IMR-90 (cell line): Measurements from ENCODE around the gene CEACAM16. TPM values are rescaled to one million over a fixed set of nuclear protein-coding genes. Genes with fewer than 3 reads are reported as not detected.

Experiments used
- ATAC-seq: fragments of 200-7000 bp; cut with Tn5 transposase; 2 replicates; pipeline ENCODE4 v1.9.1; 2020; ENCODE audit warnings: low read depth, mild to moderate bottlenecking, moderate library complexity
- BruUV-seq: library from RNA; stranded (reverse); fragments of 400-500 nt; replicated peaks from 2 replicates; lab custom pipeline; 2021; lab: Mats Ljungman, UMichigan
- CTCF ChIA-PET: fragments of 300-600 bp; formaldehyde crosslinking; extraction: SDS; loops from one replicate; lab custom pipeline; 2021; ENCODE audit warnings: antibody characterized with exemption; lab: Yijun Ruan, JAX
- POLR2A ChIA-PET: fragments of 300-600 bp; sonication (Branson Sonifier 250); formaldehyde crosslinking; loops from one replicate; lab custom pipeline; 2022; ENCODE audit warnings: antibody characterized with exemption; ENCODE audit not compliant: unreplicated experiment; lab: Charles Lee
- DNase-seq: peaks from one replicate; pipeline ENCODE4 v3.0.0; 2013
- H2AFZ ChIP-seq: replicated peaks from 2 replicates; pipeline ENCODE3; 2013; ENCODE audit warnings: low read length, mild to moderate bottlenecking; ENCODE audit not compliant: poor library complexity
- H2AK5ac ChIP-seq: 2 replicates; pipeline ENCODE4 v1.6.1; 2013; ENCODE audit warnings: low read depth, low read length, inconsistent platforms
- H2AK9ac ChIP-seq: replicated peaks from 2 replicates; pipeline ENCODE3; 2013; ENCODE audit warnings: mild to moderate bottlenecking, low read depth, low read length, moderate library complexity; ENCODE audit not compliant: poor library complexity
- H2BK120ac ChIP-seq: 2 replicates; pipeline ENCODE4 v1.6.1; 2013; ENCODE audit warnings: low read depth, low read length, inconsistent platforms
- H2BK15ac ChIP-seq: 3 replicates; pipeline ENCODE4 v1.6.1; 2013; ENCODE audit warnings: low read depth, low read length, inconsistent platforms
- H2BK20ac ChIP-seq: 2 replicates; pipeline ENCODE4 v1.6.1; 2013; ENCODE audit warnings: low read depth, mild to moderate bottlenecking, inconsistent platforms, low read length, moderate library complexity
- H2BK5ac ChIP-seq: 2 replicates; pipeline ENCODE4 v1.6.1; 2013; ENCODE audit warnings: mild to moderate bottlenecking, low read depth, low read length, inconsistent platforms; ENCODE audit not compliant: poor library complexity, severe bottlenecking
- H3K14ac ChIP-seq: replicated peaks from 2 replicates; pipeline ENCODE4 v1.6.1; 2013; ENCODE audit warnings: low read depth, low read length, inconsistent platforms
- H3K18ac ChIP-seq: 2 replicates; pipeline ENCODE4 v1.6.1; 2013; ENCODE audit warnings: low read depth, low read length, control low read depth
- H3K23ac ChIP-seq: 2 replicates; pipeline ENCODE4 v1.6.1; 2013; ENCODE audit warnings: low read depth, low read length, inconsistent platforms
- H3K27ac ChIP-seq: 2 replicates; pipeline ENCODE4 v1.5.1; 2013; ENCODE audit warnings: mild to moderate bottlenecking, control low read depth, low read length; ENCODE audit not compliant: insufficient read depth
- H3K27me3 ChIP-seq: 2 replicates; pipeline ENCODE4 v1.6.1; 2013; ENCODE audit warnings: low read length; ENCODE audit not compliant: control insufficient read depth, insufficient read depth
- H3K36me3 ChIP-seq: 2 replicates; pipeline ENCODE4 v1.6.1; 2013; ENCODE audit warnings: low read length, mixed read lengths; ENCODE audit not compliant: control insufficient read depth, insufficient read depth
- H3K4ac ChIP-seq: 2 replicates; pipeline ENCODE4 v1.6.1; 2013; ENCODE audit warnings: low read depth, low read length, inconsistent platforms
- H3K4me1 ChIP-seq: 2 replicates; pipeline ENCODE4 v1.6.1; 2013; ENCODE audit warnings: low read length, mixed read lengths; ENCODE audit not compliant: control insufficient read depth, insufficient read depth
- H3K4me2 ChIP-seq: 2 replicates; pipeline ENCODE4 v1.6.1; 2013; ENCODE audit warnings: low read depth, mild to moderate bottlenecking, control low read depth, low read length, moderate library complexity
- H3K4me3 ChIP-seq: 2 replicates; pipeline ENCODE4 v1.5.1; 2013; ENCODE audit warnings: low read depth, mild to moderate bottlenecking, control low read depth, low read length, moderate library complexity; ENCODE audit not compliant: insufficient read depth
- H3K56ac ChIP-seq: 2 replicates; pipeline ENCODE4 v1.6.1; 2013; ENCODE audit warnings: low read length, inconsistent platforms; ENCODE audit not compliant: insufficient read depth; ENCODE audit errors: extremely low read depth
- H3K79me1 ChIP-seq, 2 experiments: 2 replicates each; pipeline ENCODE4 v1.6.1; 2013; ENCODE audit warnings: low read length in 2 of 2, inconsistent platforms in 1 of 2, low read depth in 1 of 2
- H3K9ac ChIP-seq: 2 replicates; pipeline ENCODE4 v1.6.1; 2013; ENCODE audit warnings: low read depth, low read length, control low read depth
- H3K9me1 ChIP-seq: 2 replicates; pipeline ENCODE4 v1.6.1; 2013; ENCODE audit warnings: low read length, inconsistent platforms; ENCODE audit not compliant: insufficient read depth
- H3K9me3 ChIP-seq: 2 replicates; pipeline ENCODE4 v1.6.1; 2013; ENCODE audit warnings: low read length; ENCODE audit not compliant: control insufficient read depth, insufficient read depth
- H4K20me1 ChIP-seq: 2 replicates; pipeline ENCODE4 v1.6.1; 2013; ENCODE audit warnings: low read length, inconsistent platforms; ENCODE audit not compliant: insufficient read depth
- H4K5ac ChIP-seq: 2 replicates; pipeline ENCODE4 v1.6.1; 2013; ENCODE audit warnings: mild to moderate bottlenecking, low read depth, low read length, control low read depth
- H4K8ac ChIP-seq, 2 experiments: 2 replicates each; pipeline ENCODE4 v1.6.1; 2013; ENCODE audit warnings: low read depth in 2 of 2, low read length in 2 of 2, control low read depth in 1 of 2, inconsistent platforms in 1 of 2
- H4K91ac ChIP-seq: 2 replicates; pipeline ENCODE4 v1.6.1; 2013; ENCODE audit warnings: low read depth, low read length, inconsistent platforms; ENCODE audit not compliant: insufficient read depth
- BHLHE40 ChIP-seq: fragments of 150-350 bp; IDR thresholded peaks from 2 replicates; pipeline ENCODE4 v1.6.1; 2016; ENCODE audit warnings: mild to moderate bottlenecking, low read depth, low read length
- CEBPB ChIP-seq: IDR thresholded peaks from 2 replicates; pipeline ENCODE4 v1.6.1; 2012; ENCODE audit warnings: low read depth, low read length, improper control_type of control experiment
- FOS ChIP-seq: fragments of 150-350 bp; IDR thresholded peaks from 2 replicates; pipeline ENCODE4 v1.6.1; 2016; ENCODE audit warnings: low read depth, low read length
- MAFK ChIP-seq: IDR thresholded peaks from 2 replicates; pipeline ENCODE4 v1.6.1; 2012; ENCODE audit warnings: low read depth, low read length, improper control_type of control experiment
- MXI1 ChIP-seq: IDR thresholded peaks from 2 replicates; pipeline ENCODE4 v1.6.1; 2012; ENCODE audit warnings: low read depth, mild to moderate bottlenecking, low read length, moderate library complexity, borderline replicate concordance
- NFE2L2 ChIP-seq: fragments of 150-350 bp; IDR thresholded peaks from 2 replicates; pipeline ENCODE4 v1.6.1; 2016; ENCODE audit warnings: low read depth, mild to moderate bottlenecking, low read length
- POLR2A ChIP-seq: IDR thresholded peaks from 2 replicates; pipeline ENCODE4 v1.6.1; 2012; ENCODE audit warnings: mild to moderate bottlenecking, low read depth, low read length
- RAD21 ChIP-seq: IDR thresholded peaks from 2 replicates; pipeline ENCODE4 v1.6.1; 2012; ENCODE audit warnings: low read length, improper control_type of control experiment
- RFX5 ChIP-seq: IDR thresholded peaks from 2 replicates; pipeline ENCODE4 v1.8.0; 2012; ENCODE audit warnings: low read depth, mild to moderate bottlenecking, low read length, moderate library complexity
- WGBS, 2 experiments: methylation state at CpG; one replicate each; pipeline versions ENCODE4 v1.1.5 to v1.1.7; 2013; ENCODE audit warnings: missing lambda C conversion rate in 2 of 2; ENCODE audit not compliant: insufficient read length in 1 of 2; ENCODE audit errors: extremely low coverage in 2 of 2; 5-methylcytosine and 5-hydroxymethylcytosine counted together
- dilution Hi-C: fragments of 300-500 bp; cut with HindIII; formaldehyde crosslinking; loops from one replicate; pipeline ENCODE4 v1.14.3; 2018; ENCODE audit warnings: low sequenced_read_pairs; ENCODE audit not compliant: unreplicated experiment
- in situ Hi-C: fragments of 300-500 bp; cut with MboI; formaldehyde crosslinking; loops from 3 replicates; pipeline ENCODE4 v1.14.3; 2019; ENCODE audit warnings: low sequenced_read_pairs, inconsistent platforms, mixed read lengths
- intact Hi-C: fragments of 100-400 bp; cut with micrococcal nuclease; formaldehyde crosslinking; loops from 2 replicates; pipeline ENCODE4 v1.10.0; 2022
- polyA plus RNA-seq, 3 experiments: library from polyadenylated mRNA; depleted of rRNA; stranded (reverse); fragments of >200 nt; gene quantifications; 2 replicates each; pipeline ENCODE4 v1.2.3, GENCODE V29; 2012; ENCODE audit warnings: low replicate concordance in 1 of 3
- total RNA-seq: library from RNA; depleted of rRNA; stranded (reverse); fragments of >200 nt; gene quantifications from 2 replicates; pipeline ENCODE4 v1.2.3, GENCODE V29; 2012
- TF ChIP-seq, protein P1 (sequence below): fragments of 150-350 bp; IDR thresholded peaks from 2 replicates; pipeline ENCODE4 v1.6.1; 2016; ENCODE audit warnings: low read depth, mild to moderate bottlenecking, low read length, moderate library complexity, borderline replicate concordance
- TF ChIP-seq, protein P2 (sequence below): fragments of 150-350 bp; IDR thresholded peaks from 2 replicates; pipeline ENCODE4 v1.6.1; 2017; ENCODE audit warnings: mild to moderate bottlenecking, antibody characterized with exemption, low read length, low read depth

CEACAM16 gene
- total and polyA plus RNA-seq, 2 of the 4 experiments (the other 2 are of a cell fraction) = not detected

DNA sequence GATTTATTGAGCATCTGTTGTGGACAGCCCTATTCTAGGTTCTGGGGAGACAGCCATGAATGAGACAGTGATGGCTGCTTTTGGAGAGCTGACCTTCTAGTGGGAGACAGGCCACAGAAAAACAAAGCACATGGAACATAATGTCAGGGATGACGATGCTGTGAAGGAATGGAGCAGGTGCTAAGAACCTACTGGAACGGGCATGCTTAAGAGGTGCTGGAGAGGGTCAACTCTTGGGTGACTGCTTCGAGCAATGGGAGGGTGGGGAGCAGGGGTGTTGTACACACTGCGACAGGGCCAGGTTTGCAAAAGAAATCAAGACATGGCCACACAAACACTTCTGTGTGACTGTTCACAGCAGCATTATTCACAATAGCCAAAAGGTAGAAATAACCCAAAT is 12.1 kb upstream of the CEACAM16 start:
- H3K4ac ChIP-seq = peak overlapping the region; percentile 14; the same call in 1 of the 2 replicates
- dilution Hi-C loops (no loop called here), intact Hi-C loops (no loop called here), in situ Hi-C loops (loop anchor here (10.0 kb wide), 1 partner anchor 268 kb away; the partner anchor contains the start of gene CLPTM1)
- H3K23ac ChIP-seq = no peak overlapping the region
- H3K27me3 ChIP-seq = no peaks in the 10 kb centered on the region
- H2BK15ac ChIP-seq = peak overlapping the region; percentile 39; the same call in 1 of the 3 replicates
- peak overlapping the region in 1 of 2 experiments; percentile 47; a peak in 1 of 4 replicates for H4K8ac ChIP-seq
- no peak overlapping the region for H3K27ac ChIP-seq
- DNase-seq (no peak), ATAC-seq (no peak)
- H3K4me1 ChIP-seq = peaks cover 5% of the 10 kb centered on the region
- no peak overlapping the region for H3K4me3 ChIP-seq
- peak overlapping the region; percentile 58; the same call in 1 of the 2 replicates for H4K91ac ChIP-seq
- peak overlapping the region; percentile 24; the same call in 1 of the 2 replicates for H2BK120ac ChIP-seq
- no peak overlapping the region for H2BK5ac ChIP-seq
- WGBS, 2 experiments = 58% methylated on average over 2 of the region's 4 CpGs; no CpG with 5 or more reads in 1 of the 2 experiments
- no peak overlapping the region for H3K4me2 ChIP-seq
- no peaks in the 10 kb centered on the region for H4K20me1 ChIP-seq
- no peak overlapping the region for H3K18ac ChIP-seq
- H3K9me1 ChIP-seq = peaks cover 3% of the 10 kb centered on the region
- no peak overlapping the region; the same call in 1 of the 2 replicates for H4K5ac ChIP-seq
- CTCF ChIA-PET = no interaction called here
- no peaks in the 10 kb centered on the region for H3K9me3 ChIP-seq
- no peak for TF ChIP-seq RFX5
- TF ChIP-seq RAD21 = no peak
- TF ChIP-seq MXI1 = no peak
- TF ChIP-seq FOS = no peak
- no peak for TF ChIP-seq CEBPB
- TF ChIP-seq NFE2L2 = no peak
- no peak for TF ChIP-seq MAFK
- TF ChIP-seq, protein P1, sequence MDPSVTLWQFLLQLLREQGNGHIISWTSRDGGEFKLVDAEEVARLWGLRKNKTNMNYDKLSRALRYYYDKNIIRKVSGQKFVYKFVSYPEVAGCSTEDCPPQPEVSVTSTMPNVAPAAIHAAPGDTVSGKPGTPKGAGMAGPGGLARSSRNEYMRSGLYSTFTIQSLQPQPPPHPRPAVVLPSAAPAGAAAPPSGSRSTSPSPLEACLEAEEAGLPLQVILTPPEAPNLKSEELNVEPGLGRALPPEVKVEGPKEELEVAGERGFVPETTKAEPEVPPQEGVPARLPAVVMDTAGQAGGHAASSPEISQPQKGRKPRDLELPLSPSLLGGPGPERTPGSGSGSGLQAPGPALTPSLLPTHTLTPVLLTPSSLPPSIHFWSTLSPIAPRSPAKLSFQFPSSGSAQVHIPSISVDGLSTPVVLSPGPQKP = no peak
- TF ChIP-seq BHLHE40 = no peak
- TF ChIP-seq POLR2A = no peak
- TF ChIP-seq, protein P2, sequence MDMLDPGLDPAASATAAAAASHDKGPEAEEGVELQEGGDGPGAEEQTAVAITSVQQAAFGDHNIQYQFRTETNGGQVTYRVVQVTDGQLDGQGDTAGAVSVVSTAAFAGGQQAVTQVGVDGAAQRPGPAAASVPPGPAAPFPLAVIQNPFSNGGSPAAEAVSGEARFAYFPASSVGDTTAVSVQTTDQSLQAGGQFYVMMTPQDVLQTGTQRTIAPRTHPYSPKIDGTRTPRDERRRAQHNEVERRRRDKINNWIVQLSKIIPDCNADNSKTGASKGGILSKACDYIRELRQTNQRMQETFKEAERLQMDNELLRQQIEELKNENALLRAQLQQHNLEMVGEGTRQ = no peak
- peak overlapping the region; percentile 63 for H2AK5ac ChIP-seq
- H3K36me3 ChIP-seq = peaks cover 5% of the 10 kb centered on the region; the same call in 1 of the 2 replicates
- POLR2A ChIA-PET = no interaction called here
- H2AK9ac ChIP-seq = no peak overlapping the region
- 0 out of 2 replicates have a peak overlapping the region, but pooled peaks have one; percentile 20 for H3K14ac ChIP-seq
- H3K56ac ChIP-seq = no peak overlapping the region
- peak overlapping the region; percentile 51; the same call in 1 of the 2 replicates for H2BK20ac ChIP-seq
- H3K9ac ChIP-seq = no peak overlapping the region
- BruUV-seq = no TSS peak
- no peak overlapping the region for H2AFZ ChIP-seq
- H3K79me1 ChIP-seq = 0 out of 4 replicates have a peak, but pooled peaks cover 0 to 3% of the 10 kb centered on the region in 2 experiments
